Measurements from ENCODE around the gene TEAD1. TPM values are rescaled to one million over a fixed set of nuclear protein-coding genes. Genes with fewer than 3 reads are reported as not detected.

Gene TEAD1
- total and polyA plus RNA-seq, 4 donors = 9.1 to 38.4 (median 10.7) TPM

GRCh38 chr11:12950670-12951069 is 276.4 kb downstream of the TEAD1 start:
- TF ChIP-seq SP1 (IDR thresholded peaks at IDR 0.05) = no peak
- TF ChIP-seq REST (IDR thresholded peaks at IDR 0.05) = no peak
- TF ChIP-seq RXRA (IDR thresholded peaks at IDR 0.05) = no peak
- TF ChIP-seq EGR1 (IDR thresholded peaks at IDR 0.05; ENCODE audit: low read depth in 2 of 2) = no peak
- TF ChIP-seq CTCF (IDR thresholded peaks at IDR 0.05; ENCODE audit: low read depth, low read length, missing input control) = no peak
- TF ChIP-seq FOXA2 (IDR thresholded peaks at IDR 0.05) = no peak
- no peak for TF ChIP-seq TAF1 (conservative IDR thresholded peaks at IDR 0.05)
- no peak for TF ChIP-seq HNF4G (IDR thresholded peaks at IDR 0.05)
- TF ChIP-seq ATF3 (IDR thresholded peaks at IDR 0.05) = no peak
- no peak for TF ChIP-seq YY1 (IDR thresholded peaks at IDR 0.05)
- TF ChIP-seq ZBTB33 (IDR thresholded peaks at IDR 0.05) = no peak
- no peak for TF ChIP-seq MAX (IDR thresholded peaks at IDR 0.05)
- DNase-seq (ENCODE audit: low spot score) = no peak
- H3K9me3 ChIP-seq (ENCODE audit: control insufficient read depth in 4 of 4, low read length in 3 of 4) = peaks cover 0 to 11% (median 2%) of the 10 kb centered on the region in 4 donors
- H3K27ac ChIP-seq (ENCODE audit: low read depth in 1 of 2, low read length in 2 of 2) = no peak overlapping the region
- no peaks in the 10 kb centered on the region for H3K36me3 ChIP-seq (ENCODE audit: control insufficient read depth in 4 of 4, insufficient read depth in 3 of 4, low read depth in 1 of 4, low read length in 3 of 4)
- no peaks in the 10 kb centered on the region for H3K27me3 ChIP-seq (ENCODE audit: control insufficient read depth in 4 of 4, insufficient read depth in 4 of 4, low read length in 3 of 4)
- no peak overlapping the region for H3K4me3 ChIP-seq (ENCODE audit: low read depth in 1 of 3, low read length in 3 of 3)
- H3K9ac ChIP-seq (ENCODE audit: low read depth in 1 of 2, low read length in 2 of 2) = no peak overlapping the region
- no peaks in the 10 kb centered on the region for H3K4me1 ChIP-seq (ENCODE audit: control insufficient read depth in 4 of 4, insufficient read depth in 4 of 4, low read length in 3 of 4)
- 91% methylated on average over 1 of the region's 1 CpG for WGBS

- 98% methylated on average over 1 of the region's 1 CpG for WGBS
- Histone ChIP-seq H3K4me3 (ENCODE audit: low read depth in 1 of 3, low read length in 3 of 3) (no peak overlapping the region), H3K36me3 (ENCODE audit: control insufficient read depth in 4 of 4, insufficient read depth in 3 of 4, low read depth in 1 of 4, low read length in 3 of 4) (no peaks in the 10 kb centered on the region), H3K9ac (ENCODE audit: low read depth in 1 of 2, low read length in 2 of 2) (no peak overlapping the region), H3K4me1 (ENCODE audit: control insufficient read depth in 4 of 4, insufficient read depth in 4 of 4, low read length in 3 of 4) (no peaks in the 10 kb centered on the region), H3K27me3 (ENCODE audit: control insufficient read depth in 4 of 4, insufficient read depth in 4 of 4, low read length in 3 of 4) (no peaks in the 10 kb centered on the region), H3K27ac (ENCODE audit: low read depth in 1 of 2, low read length in 2 of 2) (no peak overlapping the region), H3K9me3 (ENCODE audit: control insufficient read depth in 4 of 4, low read length in 3 of 4) (peaks cover 0 to 11% (median 2%) of the 10 kb centered on the region in 4 donors)
- DNase-seq (ENCODE audit: low spot score) = no peak
- TF ChIP-seq JUND (IDR thresholded peaks at IDR 0.05) (no peak), RXRA (IDR thresholded peaks at IDR 0.05) (no peak), HNF4A (conservative IDR thresholded peaks at IDR 0.05) (no peak), FOXA1 (IDR thresholded peaks at IDR 0.05) (no peak), TAF1 (conservative IDR thresholded peaks at IDR 0.05) (no peak), HNF4G (IDR thresholded peaks at IDR 0.05) (no peak), CTCF (IDR thresholded peaks at IDR 0.05; ENCODE audit: low read depth, low read length, missing input control) (no peak), RAD21 (IDR thresholded peaks at IDR 0.05) (no peak), MAX (IDR thresholded peaks at IDR 0.05) (no peak), SP1 (IDR thresholded peaks at IDR 0.05) (no peak), NR2F2 (IDR thresholded peaks at IDR 0.05) (no peak), GABPA (IDR thresholded peaks at IDR 0.05 in 1 of 2, conservative IDR thresholded peaks at IDR 0.05 in 1 of 2) (no peak), FOXA2 (IDR thresholded peaks at IDR 0.05) (no peak), ATF3 (IDR thresholded peaks at IDR 0.05) (no peak), EGR1 (IDR thresholded peaks at IDR 0.05; ENCODE audit: low read depth in 2 of 2) (no peak), YY1 (IDR thresholded peaks at IDR 0.05) (no peak)
These were observed 277.2 kb downstream of the TEAD1 start for GRCh38 chr11:12951376-12951775.

Data from liver (tissue), 9 donors.